ENCODE data around the gene CEBPA.
A peak's percentile ranks its signal among the peaks of the same experiment; 100 is the strongest.

CEBPA gene

GRCh38 chr19:33302175-33302973 is at the start of gene CEBPA:
Gene CEBPA, minus strand, starts transcription at chr19:33302534. Its CDS starts 120 bp downstream, at chr19:33302414.
- peak; percentile 87 for DNase-seq

- DNase-seq: no peak
Observed at GRCh38 chr19:33350538-33351309, 48.4 kb upstream of the CEBPA start.

- DNase-seq: no peak
Observed at GRCh38 chr19:33349319-33350289, 47.3 kb upstream of the CEBPA start.

- DNase-seq: no peak
Observed at GRCh38 chr19:33348301-33349010, 46.1 kb upstream of the CEBPA start.

GRCh38 chr19:33347300-33347699 is 45.0 kb upstream of the CEBPA start:
- no peak for DNase-seq

GRCh38 chr19:33346665-33347064 is 44.3 kb upstream of the CEBPA start:
- DNase-seq: no peak

GRCh38 chr19:33345163-33345562 is 42.8 kb upstream of the CEBPA start:
- no peak for DNase-seq

GRCh38 chr19:33344573-33344925 is 42.2 kb upstream of the CEBPA start:
- no peak for DNase-seq

GRCh38 chr19:33343859-33344572 is 41.7 kb upstream of the CEBPA start:
- DNase-seq: no peak

- no peak for DNase-seq
Observed at GRCh38 chr19:33343301-33343700, 41.0 kb upstream of the CEBPA start.

- DNase-seq: no peak
Observed at GRCh38 chr19:33340991-33341390, 38.7 kb upstream of the CEBPA start.

- no peak for DNase-seq
Observed at GRCh38 chr19:33339016-33339984, 37.0 kb upstream of the CEBPA start.

GRCh38 chr19:33335446-33335845 is 33.1 kb upstream of the CEBPA start:
- DNase-seq: no peak

- no peak for DNase-seq
Observed at GRCh38 chr19:33334271-33334670, 31.9 kb upstream of the CEBPA start.

GRCh38 chr19:33333642-33334041 is 31.3 kb upstream of the CEBPA start:
- DNase-seq: no peak

- no peak for DNase-seq
Observed at GRCh38 chr19:33333151-33333550, 30.8 kb upstream of the CEBPA start.

GRCh38 chr19:33332248-33332647 is 29.9 kb upstream of the CEBPA start:
- DNase-seq: peak; percentile 56

GRCh38 chr19:33329736-33330135 is 27.4 kb upstream of the CEBPA start:
- DNase-seq: no peak

- no peak for DNase-seq
Observed at GRCh38 chr19:33329060-33329459, 26.7 kb upstream of the CEBPA start.

GRCh38 chr19:33325920-33326319 is 23.6 kb upstream of the CEBPA start:
- no peak for DNase-seq

Measured in hematopoietic multipotent progenitor cell treated with erythropoietin and hydrocortisone succinate and interleukin-3 and kit ligand, for 6 days (in vitro differentiated cells).